Right lobe of liver (tissue), 6 donors: ENCODE measurements around the gene SPATS2L. TPM values are rescaled to one million over a fixed set of nuclear protein-coding genes. Genes with fewer than 3 reads are reported as not detected.
A peak's percentile ranks its signal among the peaks of the same experiment; 100 is the strongest.

ENCODE experiments used
- ATAC-seq, 4 donors: fragments of 200-7000 bp; cut with Tn5 transposase; one replicate each; pipeline ENCODE4 v1.9.1; 2020; ENCODE audit warnings: mild to moderate bottlenecking in 4 of 4, moderate library complexity in 4 of 4
- DNase-seq, 3 donors: peaks; one replicate each; pipeline ENCODE4 v3.0.0-alpha.2; 2020
- H3K27ac ChIP-seq, 3 donors: fragments of 200-600 bp; one replicate each; pipeline ENCODE4 v1.8.0; 2022
- H3K27me3 ChIP-seq, 2 donors: fragments of 200-600 bp; one replicate each; pipeline ENCODE4 v1.8.0; 2022
- H3K36me3 ChIP-seq, 4 donors: fragments of 200-600 bp; sonication (generic) in 1 of 4; one replicate each; pipeline versions ENCODE4 v1.5.1 to v1.8.0; 2017 to 2022; ENCODE audit warnings: control low read depth in 1 of 4
- H3K4me1 ChIP-seq, 4 donors: fragments of 200-600 bp; sonication (generic) in 1 of 4; one replicate each; pipeline versions ENCODE4 v1.5.1 to v1.8.0; 2017 to 2022; ENCODE audit warnings: control low read depth in 1 of 4
- H3K4me3 ChIP-seq, 3 donors: fragments of 200-600 bp; one replicate each; pipeline ENCODE4 v1.8.0; 2022
- H3K9me3 ChIP-seq, 4 donors: fragments of 200-600 bp; sonication (generic) in 1 of 4; one replicate each; pipeline versions ENCODE4 v1.5.1 to v1.8.0; 2017 to 2022; ENCODE audit warnings: control low read depth in 1 of 4
- POLR2A ChIP-seq: fragments of 450-650 bp; IDR thresholded peaks from one replicate; pipeline ENCODE4 v1.6.1; 2017; ENCODE audit warnings: antibody characterized with exemption, mild to moderate bottlenecking
- WGBS: methylation state at CpG from one replicate; pipeline ENCODE4 v1.1.6; 2018; ENCODE audit warnings: low coverage, low lambda C conversion rate; ENCODE audit not compliant: insufficient coverage; ENCODE audit errors: missing lambda C conversion rate; 5-methylcytosine and 5-hydroxymethylcytosine counted together
- intact Hi-C, 2 donors: fragments of 100-400 bp; cut with DNase I; formaldehyde crosslinking; loops; one replicate each; pipeline versions ENCODE4 v1.11.2 to v1.14.1; 2022
- total RNA-seq, 6 experiments: library from RNA; depleted of rRNA in 2 of 6; stranded (reverse); fragments of >200 nt in 2 of 6; fragmentation: NEBNext Ultra II Directional in 3 of 6; extraction: Animal tissue kit (Norgen Biotek cat#: 25700) in 3 of 6; gene quantifications; one replicate each; pipeline versions ENCODE4 v1.1.0 to v1.2.4, GENCODE V29; 2016 to 2023
- TF ChIP-seq, protein P1 (sequence below), 4 donors: fragments of 200-600 bp in 3 of 4; fragments of 450-650 bp in 1 of 4; IDR thresholded peaks; one replicate each; pipeline versions ENCODE4 v1.5.1 to v1.8.0; 2016 to 2022; ENCODE audit warnings: antibody characterized with exemption in 4 of 4, mild to moderate bottlenecking in 2 of 4
- donor health status: DM: no; HTN: yes; CAD: no.
- donor health status: DM: no; HTN: no; CAD: no.
- donor health status: DM: no; HTN: no; CAD: no.
- donor health status: DM: no; HTN: yes; CAD: no.
- donor health status: DM: no; HTN: yes; CAD: no.

SPATS2L gene
- total RNA-seq, 6 experiments from 2014 or later = 60.7 to 109 (median 72.9) TPM

DNA sequence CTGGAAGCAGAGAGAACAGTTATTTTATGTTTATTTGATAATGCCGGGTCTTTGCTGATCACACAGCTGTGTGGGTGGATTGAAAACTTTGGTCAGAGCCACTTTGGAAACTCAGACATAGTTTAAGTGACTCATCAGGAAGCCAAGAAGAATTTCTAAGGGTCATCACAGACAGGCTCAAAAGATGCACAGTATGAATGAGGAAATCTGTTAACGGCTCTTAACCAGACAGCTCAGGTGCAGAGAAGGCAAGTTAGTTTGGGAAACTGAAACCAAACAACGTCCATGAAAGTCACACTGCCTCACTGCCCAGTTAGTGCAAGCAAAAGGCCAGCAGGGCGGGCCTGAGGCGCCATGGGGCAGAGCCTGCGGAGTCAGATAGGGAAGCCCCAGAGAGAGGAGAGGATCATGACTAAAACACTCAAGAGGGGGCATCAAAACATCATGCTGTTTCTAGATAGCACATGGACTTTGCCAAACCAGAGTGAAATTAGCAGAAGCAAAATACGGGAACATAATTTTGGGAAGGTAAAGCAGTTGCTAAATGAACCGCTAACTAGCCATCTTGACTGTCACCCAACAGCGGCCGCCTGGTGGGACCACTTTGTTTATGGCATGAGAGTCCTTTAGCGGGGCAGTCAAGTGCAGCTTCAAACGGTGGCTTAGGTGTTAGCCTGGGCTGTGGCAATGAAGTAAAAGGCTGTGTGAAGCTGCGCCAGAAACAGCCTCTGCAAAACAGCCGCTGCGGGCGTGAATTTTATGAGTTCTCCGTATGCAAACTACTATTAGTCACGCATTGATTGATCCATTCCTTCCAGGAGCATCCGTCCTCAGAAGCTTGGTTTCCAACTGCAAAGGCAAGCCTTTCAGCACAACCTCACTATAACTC lies 102.2 kb downstream of the SPATS2L start:
- no peaks in the 10 kb centered on the region for H3K9me3 ChIP-seq
- H3K4me1 ChIP-seq = peaks cover 0 to 15% (median 14%) of the 10 kb centered on the region in 4 donors
- DNase-seq = no peak
- H3K4me3 ChIP-seq = no peak overlapping the region
- peaks cover 0 to 4% (median 0%) of the 10 kb centered on the region in 4 donors for H3K36me3 ChIP-seq
- ATAC-seq = peak in 2 of 4 donors; percentile 12 to 52
- peak overlapping the region in 1 of 3 donors; percentile 37 for H3K27ac ChIP-seq
- H3K27me3 ChIP-seq = no peaks in the 10 kb centered on the region
- TF ChIP-seq, protein P1, sequence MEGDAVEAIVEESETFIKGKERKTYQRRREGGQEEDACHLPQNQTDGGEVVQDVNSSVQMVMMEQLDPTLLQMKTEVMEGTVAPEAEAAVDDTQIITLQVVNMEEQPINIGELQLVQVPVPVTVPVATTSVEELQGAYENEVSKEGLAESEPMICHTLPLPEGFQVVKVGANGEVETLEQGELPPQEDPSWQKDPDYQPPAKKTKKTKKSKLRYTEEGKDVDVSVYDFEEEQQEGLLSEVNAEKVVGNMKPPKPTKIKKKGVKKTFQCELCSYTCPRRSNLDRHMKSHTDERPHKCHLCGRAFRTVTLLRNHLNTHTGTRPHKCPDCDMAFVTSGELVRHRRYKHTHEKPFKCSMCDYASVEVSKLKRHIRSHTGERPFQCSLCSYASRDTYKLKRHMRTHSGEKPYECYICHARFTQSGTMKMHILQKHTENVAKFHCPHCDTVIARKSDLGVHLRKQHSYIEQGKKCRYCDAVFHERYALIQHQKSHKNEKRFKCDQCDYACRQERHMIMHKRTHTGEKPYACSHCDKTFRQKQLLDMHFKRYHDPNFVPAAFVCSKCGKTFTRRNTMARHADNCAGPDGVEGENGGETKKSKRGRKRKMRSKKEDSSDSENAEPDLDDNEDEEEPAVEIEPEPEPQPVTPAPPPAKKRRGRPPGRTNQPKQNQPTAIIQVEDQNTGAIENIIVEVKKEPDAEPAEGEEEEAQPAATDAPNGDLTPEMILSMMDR (IDR thresholded peaks at IDR 0.05) = no peak
- no peak for TF ChIP-seq POLR2A
- intact Hi-C loops = no loop called here
- 76% methylated on average over 14 of the region's 19 CpGs for WGBS

DNA sequence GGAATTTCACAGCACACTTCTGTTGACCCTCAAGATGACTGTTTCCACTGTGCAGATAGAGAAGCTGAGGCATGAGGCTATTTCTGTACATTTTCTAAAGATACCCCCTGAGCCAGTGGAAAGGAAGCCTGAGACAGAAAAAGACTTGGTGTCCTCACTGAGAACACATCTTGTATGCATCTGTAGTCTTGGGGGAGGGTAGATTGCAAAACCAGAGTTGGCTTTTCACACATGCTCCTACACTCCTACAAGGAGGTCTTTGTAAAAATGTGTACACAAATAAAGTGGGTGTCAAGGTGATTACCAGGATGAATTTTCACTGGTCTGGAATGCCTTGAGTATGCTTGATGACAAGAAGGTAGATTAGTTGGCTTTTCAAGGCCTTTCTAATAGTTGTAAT lies 105.3 kb downstream of the SPATS2L start:
- H3K9me3 ChIP-seq = no peaks in the 10 kb centered on the region
- DNase-seq (no peak), ATAC-seq (no peak)
- TF ChIP-seq, protein P1 (IDR thresholded peaks at IDR 0.05) = no peak
- TF ChIP-seq POLR2A = no peak
- no peak overlapping the region for H3K27ac ChIP-seq
- H3K4me1 ChIP-seq = no peaks in the 10 kb centered on the region
- H3K27me3 ChIP-seq = no peaks in the 10 kb centered on the region
- intact Hi-C loops = no loop called here
- H3K36me3 ChIP-seq = peaks cover 0 to 10% (median 3%) of the 10 kb centered on the region in 4 donors
- H3K4me3 ChIP-seq = no peak overlapping the region

DNA sequence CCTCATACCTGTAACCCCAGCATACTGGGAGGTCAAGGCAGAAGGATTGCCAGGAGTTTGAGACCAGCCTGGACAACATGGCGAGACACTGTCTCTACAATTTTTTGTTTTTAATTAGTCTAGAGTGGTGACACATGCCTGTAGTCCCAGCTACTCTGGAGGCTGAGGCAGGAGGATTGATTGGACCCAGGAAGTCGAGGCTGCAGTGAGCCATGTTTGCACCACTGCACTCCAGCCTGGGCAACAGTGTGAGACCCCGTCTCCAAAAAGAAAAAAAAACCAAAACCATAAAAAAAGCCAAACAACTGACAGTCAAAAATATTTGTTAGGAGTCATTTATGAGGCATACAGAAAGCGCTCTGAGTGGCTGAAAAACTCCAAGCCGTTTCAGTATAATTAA lies 107.9 kb downstream of the SPATS2L start:
- WGBS = 96% methylated on average over 5 of the region's 5 CpGs
- no peak for DNase-seq
- TF ChIP-seq POLR2A = no peak
- TF ChIP-seq, protein P1 (IDR thresholded peaks at IDR 0.05) = no peak
- no peak overlapping the region for H3K4me3 ChIP-seq
- peaks cover 0 to 25% (median 12%) of the 10 kb centered on the region in 4 donors for H3K36me3 ChIP-seq
- no peak overlapping the region for H3K27ac ChIP-seq
- H3K4me1 ChIP-seq = no peaks in the 10 kb centered on the region
- H3K9me3 ChIP-seq = no peaks in the 10 kb centered on the region
- no peaks in the 10 kb centered on the region for H3K27me3 ChIP-seq
- intact Hi-C loops = no loop called here
- ATAC-seq = no peak

- no peak overlapping the region for H3K27ac ChIP-seq
- no peaks in the 10 kb centered on the region for H3K27me3 ChIP-seq
- H3K4me3 ChIP-seq = no peak overlapping the region
- WGBS = 92% methylated on average over 2 of the region's 2 CpGs
- H3K36me3 ChIP-seq = peaks cover 0 to 36% (median 19%) of the 10 kb centered on the region in 4 donors
- no peak for TF ChIP-seq POLR2A
- TF ChIP-seq, protein P1 (IDR thresholded peaks at IDR 0.05) = no peak
- DNase-seq (no peak), ATAC-seq (no peak)
- H3K9me3 ChIP-seq = no peaks in the 10 kb centered on the region
- intact Hi-C loops = no loop called here
- H3K4me1 ChIP-seq = no peaks in the 10 kb centered on the region
Observed at GRCh38 chr2:200415455-200415854, 109.0 kb downstream of the SPATS2L start.
